GM19043 (cell line): ENCODE measurements around the gene ARMH3.

Source experiments
- ATAC-seq: cut with Tn5 transposase; IDR thresholded peaks from one replicate; pipeline ENCODE4 v1.9.1; 2021; ENCODE audit warnings: low read depth; ENCODE audit not compliant: unreplicated experiment

The ARMH3 gene, protein sequence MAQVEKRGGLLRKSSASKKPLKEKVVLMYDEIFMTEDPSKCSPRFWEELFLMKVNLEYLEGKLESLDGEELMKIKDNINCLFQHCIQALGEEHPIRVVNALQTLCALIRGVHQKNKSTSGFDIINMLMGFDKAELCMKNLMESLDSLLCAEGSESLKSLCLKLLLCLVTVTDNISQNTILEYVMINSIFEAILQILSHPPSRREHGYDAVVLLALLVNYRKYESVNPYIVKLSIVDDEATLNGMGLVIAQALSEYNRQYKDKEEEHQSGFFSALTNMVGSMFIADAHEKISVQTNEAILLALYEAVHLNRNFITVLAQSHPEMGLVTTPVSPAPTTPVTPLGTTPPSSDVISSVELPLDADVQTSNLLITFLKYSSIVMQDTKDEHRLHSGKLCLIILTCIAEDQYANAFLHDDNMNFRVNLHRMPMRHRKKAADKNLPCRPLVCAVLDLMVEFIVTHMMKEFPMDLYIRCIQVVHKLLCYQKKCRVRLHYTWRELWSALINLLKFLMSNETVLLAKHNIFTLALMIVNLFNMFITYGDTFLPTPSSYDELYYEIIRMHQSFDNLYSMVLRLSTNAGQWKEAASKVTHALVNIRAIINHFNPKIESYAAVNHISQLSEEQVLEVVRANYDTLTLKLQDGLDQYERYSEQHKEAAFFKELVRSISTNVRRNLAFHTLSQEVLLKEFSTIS

DNA sequence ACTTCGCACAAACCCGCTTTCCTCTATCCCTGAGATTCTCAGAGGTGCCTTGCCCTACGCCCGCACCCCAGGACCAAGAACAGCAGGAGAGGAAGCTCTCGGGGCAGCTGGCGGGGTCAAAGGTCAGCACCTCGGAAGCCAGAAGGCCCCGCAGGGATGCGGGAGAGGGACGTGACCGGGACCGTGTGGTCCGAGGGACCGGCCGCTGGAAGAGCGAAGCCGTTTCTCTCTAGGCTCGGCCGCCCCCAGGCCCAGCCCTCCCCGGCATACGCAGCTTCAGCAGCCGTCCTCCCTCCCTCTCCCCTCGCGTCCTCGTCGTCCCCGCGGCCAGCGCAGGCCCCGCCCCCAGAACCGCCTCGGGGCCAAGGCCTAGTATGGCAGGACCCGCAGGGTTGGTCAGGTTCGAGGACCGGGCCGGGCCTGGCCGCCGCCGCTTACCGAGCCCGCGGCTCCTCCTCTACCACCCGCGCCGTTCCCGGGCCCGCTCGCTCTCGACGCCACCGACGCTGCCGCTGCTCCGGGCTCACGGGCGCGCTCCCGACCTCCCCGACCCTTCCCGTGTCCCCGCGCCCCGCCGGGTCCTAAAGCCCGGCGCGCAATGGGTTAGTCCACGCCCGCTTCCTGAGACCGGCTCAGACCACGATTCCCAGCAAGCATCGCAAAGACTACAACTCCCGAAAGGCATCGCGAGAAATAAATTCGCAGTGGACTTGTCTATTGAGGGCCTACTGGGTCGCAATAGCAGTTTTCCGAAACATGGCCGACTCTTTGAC lies at the start of gene ARMH3:
TSS of gene ARMH3 (minus strand) at position 527 of the 773 bp plus-strand sequence. CDS start 16,059 bp downstream, outside the sequence.
- ATAC-seq: peak; percentile 96

DNA sequence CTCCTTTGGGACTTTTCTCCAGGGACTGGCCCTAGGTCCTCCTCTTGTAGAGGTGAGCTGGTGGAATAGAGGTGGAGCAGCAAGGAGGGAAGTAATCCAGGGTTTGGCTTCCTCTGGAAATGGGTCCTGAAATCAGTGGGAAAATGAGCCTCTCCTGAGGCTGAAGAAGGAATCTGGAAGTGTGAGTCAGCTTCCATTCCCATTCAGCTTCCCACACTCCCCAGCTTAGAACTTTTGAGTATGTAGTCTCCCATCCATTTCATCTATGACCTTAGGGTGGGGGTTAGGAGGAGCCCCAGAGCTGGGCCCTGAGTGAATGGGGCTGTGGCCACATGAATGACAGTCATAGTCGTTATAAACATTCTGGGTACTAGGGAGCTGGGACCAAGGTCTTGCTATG lies 46.4 kb upstream of the ARMH3 start:
- ATAC-seq: no peak

DNA sequence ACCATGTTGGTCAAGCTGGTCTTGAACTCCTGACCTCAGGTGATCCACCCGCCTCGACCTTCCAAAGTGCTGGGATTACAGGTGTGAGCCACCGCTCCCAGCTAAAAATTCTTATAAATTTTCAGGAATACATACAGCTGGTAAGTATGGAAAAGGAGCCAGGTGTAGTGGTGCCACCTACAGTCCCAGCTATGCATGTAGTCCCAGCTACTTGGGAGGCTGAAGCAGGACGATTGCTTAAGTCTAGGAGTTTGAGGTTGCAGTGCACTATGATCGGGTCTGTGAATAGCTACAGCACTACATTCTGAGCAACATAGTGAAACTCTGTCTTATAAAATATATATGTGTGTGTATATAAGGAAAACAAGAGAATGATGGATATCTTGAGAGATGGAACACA lies 45.2 kb upstream of the ARMH3 start:
- ATAC-seq: no peak

DNA sequence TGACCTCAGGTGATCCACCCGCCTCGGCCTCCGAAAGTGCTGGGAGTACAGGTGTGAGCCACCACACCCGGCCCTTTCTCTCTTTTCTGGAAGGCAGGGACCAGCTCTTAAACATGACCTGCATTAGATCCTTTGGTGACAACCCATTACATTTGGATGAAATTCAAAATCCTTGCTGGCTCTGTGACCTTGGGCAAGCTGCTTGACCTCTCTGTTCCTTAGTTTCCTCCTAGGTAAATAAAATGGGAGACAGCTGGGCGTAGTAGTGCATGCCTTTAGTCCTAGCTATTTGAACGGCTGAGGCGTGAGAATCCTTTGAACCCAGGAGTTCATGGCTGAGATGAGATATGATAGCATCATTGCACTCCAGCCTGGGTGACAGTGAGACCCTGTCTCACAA lies 40.5 kb upstream of the ARMH3 start:
- ATAC-seq: no peak

DNA sequence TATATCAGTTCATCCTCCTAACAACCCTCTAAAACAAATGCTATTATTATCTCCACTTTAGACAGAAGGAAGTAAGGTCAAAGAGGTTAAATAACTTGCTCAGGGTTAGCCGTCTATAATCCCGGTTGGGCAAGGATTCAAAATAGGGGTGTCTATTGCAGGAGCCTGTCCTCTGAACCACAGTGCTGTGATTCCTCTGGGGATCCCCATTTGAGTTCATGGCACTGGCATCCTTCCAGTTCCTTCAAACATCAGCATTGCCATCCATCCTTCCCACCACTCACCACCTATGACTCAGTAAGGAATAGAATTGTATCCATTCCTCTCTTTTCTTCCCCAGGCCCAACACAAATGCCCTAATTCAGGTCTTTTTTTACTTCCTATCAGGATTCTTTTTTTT lies 34.8 kb upstream of the ARMH3 start:
- no peak for ATAC-seq

DNA sequence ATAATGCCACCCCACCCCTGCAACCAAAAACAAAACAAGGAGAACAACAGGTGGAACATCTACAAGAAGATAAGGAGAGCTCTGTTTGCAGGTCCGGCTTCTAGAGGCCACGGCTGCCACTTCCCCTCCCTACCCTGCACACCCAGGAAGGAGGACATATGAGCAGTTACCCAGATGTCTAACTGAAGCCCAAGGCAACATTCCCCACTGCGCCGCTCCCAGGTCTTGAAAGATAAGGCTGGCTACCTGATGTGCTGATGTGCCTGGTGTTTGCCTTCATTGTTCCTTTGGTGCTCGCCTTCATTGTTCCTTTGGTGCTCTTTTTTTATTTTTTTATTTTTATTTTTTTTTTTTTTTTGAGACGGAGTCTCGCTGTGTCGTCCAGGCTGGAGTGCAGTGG lies 30.2 kb upstream of the ARMH3 start:
- ATAC-seq: no peak

DNA sequence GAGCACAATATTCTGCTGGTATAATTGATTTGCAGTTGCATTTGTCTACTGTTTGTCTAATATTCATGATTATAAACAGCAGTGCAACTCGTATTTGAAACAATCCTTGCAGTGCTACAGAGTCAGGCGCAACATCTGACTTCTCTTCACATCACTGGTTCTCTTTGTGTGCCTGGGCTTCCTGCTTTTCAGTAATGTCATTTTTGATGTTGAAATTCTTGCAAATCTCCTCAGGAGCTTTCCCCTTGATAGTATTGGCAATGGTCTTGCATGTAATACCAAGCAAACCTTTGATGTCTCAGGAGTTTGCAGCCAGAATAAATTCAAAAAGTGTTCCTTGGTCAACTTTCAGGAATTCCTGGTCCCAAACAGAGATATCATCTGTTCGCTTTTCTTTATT lies 29.4 kb upstream of the ARMH3 start:
- no peak for ATAC-seq

DNA sequence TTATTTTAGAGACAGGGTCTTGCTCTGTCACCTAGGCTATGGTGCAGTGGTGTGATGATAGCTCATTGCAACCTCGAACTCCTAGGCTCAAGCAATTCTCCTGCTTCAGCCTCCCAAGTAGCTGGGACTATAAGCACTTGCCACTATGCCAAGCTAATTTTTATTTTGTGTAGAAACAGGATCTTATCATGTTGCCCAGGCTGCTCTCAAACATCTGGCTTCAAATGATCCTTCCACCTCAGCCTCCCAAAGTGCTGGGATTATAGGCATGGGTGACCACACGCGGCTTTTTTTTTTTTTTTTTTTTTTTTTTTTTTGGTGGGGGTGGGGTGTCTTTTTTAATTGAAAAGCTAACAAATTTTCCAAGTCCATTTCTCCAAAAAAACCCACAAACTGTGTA lies 27.6 kb upstream of the ARMH3 start:
- no peak for ATAC-seq

DNA sequence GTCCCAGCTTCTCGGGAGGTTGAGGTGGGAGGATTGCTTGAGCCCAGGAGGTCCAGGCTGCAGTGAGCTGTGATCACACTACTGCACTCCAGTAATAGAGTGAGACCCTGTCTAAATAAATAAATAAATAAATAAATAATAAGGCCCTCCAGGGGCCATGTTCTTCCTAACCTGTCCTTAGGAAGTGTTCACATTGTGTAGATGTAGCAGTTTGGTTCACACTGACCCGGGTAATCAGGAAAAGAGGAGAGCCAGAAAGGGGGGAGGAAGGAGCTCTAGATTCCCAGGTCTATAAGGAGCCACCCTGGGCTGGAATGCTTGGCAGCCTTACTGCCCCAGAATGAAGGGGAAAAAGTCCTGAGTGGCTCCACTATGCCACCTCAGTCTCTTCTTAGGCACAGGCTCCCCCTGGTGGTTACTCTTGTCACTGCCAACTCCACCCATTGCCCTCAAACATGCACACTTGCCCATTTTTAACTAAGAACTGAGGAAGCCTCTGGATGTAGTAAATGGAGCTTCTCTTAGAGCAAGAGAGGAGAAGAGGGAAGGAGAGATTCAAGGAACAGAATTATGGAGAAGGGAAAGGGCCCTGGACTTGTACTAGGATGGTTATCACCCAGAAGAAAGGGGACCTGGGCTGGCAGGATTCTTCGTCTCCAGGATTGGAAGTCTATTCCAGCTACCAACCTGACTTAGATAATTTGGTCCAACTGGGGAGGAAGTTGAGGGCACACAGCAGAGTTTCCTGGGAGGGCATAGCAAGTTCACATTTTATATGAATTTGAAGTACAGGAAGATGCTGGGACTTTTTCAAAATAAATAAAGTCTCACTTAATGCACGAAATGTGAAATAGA lies 16.9 kb upstream of the ARMH3 start:
- ATAC-seq: peak; percentile 63

DNA sequence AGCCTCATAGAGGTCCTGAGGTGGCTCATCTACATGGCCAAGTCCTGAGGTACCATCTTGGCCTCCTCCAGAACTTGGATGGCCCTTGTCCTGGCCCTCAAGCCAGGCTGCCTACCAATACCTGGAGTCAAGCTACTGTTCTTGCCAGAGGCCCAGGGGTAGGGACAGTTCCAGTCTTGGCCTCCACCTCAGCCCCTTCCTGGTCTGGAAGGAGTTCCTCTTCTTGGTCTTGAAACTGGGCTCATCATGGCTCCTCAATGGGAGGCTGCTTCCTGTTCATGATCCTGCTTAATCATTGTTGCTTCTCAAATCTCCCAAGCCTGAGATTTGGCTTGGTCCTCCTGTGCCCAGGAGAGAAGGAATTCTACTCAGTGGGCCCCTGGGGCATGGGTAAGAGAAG lies 13.1 kb upstream of the ARMH3 start:
- no peak for ATAC-seq

DNA sequence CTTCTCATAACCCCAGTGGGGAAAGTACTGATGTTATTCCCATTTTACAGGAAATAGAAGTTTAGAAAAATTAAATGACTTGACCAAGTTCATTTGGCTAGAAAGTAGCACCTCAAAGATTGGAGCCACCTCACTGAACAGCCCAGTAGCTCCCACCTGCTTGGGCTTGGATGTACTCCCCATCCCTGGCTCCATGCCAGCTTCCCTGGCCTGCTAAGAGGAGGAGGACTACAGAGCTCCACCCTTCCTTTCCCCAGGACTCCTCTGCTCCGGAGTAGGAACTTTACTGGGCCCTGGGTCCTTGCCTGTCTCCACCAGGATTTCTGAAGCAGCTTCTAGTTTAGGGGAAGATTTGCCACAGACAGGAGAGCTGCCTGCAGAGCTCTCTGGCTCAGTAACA lies 12.2 kb upstream of the ARMH3 start:
- no peak for ATAC-seq

DNA sequence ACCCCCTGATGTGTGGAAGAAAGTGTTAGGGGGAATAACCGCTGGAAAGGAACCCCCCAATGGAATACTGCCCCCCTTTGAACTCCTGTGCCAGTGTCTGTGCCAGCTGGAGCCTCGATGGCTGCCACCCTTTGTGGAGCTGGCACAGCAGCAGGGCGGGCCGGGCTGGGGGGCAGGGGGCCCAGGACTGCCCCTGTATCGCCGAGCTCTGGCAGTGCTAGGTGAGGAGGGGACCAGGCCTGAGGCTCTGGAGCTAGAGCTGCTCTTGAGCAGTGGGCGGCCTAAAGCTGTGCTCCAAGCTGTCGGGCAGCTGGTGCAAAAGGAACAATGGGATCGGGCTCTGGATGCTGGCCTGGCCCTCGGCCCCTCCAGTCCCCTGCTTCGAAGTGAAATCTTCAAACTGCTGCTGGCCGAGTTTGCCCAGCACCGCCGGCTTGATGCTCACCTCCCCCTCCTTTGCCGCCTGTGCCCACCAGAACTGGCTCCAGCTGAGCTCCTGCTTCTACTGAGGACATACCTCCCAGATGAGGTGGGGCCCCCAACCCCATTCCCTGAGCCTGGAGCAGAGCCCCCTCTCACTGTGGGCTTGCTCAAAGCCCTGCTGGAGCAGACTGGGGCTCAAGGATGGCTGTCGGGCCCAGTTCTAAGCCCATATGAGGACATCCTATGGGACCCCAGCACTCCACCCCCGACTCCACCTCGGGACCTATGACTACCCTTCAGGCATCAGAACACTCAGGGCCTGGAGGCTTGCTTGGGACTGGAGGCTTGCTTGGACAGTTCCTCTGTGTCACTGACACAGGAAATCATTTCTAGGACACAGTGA lies 11.3 kb upstream of the ARMH3 start:
- ATAC-seq: no peak

DNA sequence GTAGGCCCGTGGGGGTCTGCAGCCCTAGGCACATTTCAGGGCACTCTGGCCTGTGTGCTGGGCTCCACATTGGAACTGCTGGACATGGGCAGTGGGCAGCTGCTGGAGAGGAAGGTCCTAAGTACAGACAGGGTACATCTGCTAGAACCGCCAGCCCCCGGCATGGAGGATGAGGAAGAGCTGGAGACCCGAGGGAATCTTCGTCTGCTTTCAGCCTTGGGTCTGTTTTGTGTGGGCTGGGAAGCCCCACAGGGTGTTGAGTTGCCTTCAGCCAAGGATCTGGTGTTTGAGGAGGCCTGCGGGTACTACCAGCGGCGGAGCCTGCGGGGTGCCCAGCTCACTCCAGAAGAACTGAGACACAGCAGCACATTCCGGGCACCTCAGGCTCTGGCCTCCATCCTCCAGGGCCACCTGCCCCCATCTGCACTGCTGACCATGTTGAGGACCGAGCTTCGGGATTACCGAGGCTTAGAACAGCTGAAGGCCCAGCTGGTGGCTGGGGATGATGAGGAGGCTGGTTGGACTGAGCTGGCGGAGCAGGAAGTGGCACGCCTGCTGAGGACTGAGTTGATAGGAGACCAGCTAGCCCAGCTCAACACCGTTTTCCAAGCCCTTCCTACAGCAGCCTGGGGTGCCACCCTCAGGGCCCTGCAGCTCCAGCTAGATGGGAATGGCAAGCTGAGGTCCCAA lies 10.6 kb upstream of the ARMH3 start:
- no peak for ATAC-seq

DNA sequence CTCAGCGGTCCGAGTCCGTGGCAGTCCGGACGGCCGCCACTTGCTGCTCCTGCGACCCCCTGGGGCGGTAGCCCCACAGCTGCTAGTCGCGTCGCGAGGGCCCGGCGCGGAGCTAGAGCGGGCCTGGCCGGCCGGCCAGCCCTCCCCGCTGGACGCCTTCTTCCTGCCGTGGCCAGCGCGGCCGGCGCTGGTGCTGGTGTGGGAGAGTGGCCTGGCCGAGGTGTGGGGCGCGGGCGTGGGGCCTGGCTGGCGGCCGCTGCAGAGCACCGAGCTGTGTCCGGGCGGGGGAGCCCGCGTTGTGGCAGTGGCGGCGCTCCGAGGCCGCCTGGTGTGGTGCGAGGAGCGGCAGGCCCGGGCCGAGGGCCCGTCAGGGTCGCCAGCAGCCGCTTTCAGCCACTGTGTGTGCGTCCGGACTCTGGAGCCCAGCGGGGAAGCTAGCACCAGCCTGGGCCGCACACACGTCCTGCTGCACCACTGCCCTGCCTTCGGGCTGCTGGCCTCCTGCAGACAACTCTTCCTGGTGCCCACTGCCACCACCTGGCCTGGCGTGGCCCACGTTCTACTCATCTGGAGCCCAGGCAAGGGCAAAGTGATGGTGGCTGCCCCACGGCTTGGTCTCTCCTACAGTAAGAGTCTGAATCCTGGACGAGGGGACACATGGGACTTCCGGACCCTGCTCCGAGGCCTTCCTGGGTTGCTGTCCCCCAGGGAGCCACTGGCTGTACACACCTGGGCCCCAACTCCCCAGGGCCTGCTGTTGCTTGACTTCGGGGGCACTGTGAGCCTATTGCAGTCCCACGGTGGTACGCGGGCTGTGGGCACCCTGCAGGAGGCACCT lies 9.8 kb upstream of the ARMH3 start:
- ATAC-seq: peak; percentile 11

DNA sequence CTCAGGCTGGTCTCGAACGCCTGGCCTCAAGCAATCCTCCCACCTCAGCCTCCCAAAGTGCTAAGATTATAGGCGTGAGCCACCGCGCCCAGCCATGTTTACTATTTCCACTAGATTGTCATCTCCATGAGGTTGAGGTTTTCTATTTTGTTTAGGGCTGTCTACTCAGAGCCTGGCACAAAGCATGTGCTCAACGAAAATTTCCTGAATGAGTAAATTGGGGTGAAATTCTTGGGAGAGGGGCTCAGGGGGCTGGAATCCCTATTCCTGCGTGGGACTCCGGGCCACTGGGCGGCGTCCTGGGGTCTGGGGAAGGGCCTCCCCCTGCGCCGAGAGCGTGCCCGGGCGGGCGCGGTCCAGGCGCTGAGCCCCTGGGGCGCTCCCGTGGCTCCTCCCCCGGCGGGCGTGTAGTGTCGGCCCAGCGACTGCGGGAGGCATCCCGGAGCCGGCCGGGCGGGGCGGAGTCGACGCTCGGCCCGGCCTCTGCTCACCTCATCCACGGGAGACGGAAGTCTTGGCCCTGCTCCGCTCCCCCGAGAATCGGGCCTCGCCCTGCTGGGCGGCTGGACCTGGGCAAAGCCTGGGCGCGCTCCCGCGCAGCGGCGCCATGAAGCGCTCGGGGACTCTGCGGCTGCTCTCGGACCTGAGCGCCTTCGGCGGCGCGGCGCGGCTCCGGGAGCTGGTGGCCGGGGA lies 9.0 kb upstream of the ARMH3 start, which contains the start of gene HPS6:
TSS of gene HPS6 (plus strand) at position 482 of the 693 bp plus-strand sequence. CDS start at position 608, 126 bp downstream.
- peak; percentile 98 for ATAC-seq

DNA sequence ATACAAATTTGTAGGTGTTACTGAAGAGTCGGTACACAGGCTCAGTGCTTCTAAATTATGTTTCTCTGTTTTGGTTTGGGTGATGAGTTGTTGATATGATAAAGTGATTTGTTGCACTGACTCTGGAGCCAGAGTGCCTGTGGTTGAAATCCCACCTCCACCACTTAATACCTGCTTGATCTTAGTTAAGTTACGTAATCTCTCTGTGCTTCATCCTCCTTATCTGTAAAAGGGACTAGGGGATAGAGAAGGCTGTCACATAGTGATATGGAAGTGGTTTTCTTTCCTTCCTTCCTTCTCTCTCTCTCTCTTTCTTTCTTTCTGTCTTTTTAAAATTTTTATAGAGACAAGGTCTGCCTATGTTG lies 8.5 kb upstream of the ARMH3 start:
- no peak for ATAC-seq

DNA sequence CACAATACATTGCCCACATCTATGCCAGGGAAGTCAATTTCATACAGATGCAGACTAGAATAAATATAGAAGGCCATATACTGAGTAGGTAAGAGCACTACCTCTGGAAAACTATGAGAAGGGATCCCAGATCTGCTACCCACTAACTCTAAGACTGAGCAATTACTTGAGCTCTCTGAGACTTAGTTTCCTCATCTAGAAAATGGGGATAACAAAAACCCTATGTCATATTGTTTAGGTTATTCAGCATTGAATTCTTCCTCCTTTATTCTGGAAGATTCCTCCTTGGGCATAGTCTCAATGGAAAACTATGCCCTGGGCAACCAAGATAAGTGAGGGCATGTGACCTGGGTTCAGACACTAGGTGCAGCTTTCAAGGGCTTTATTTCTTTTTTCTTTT lies 4.0 kb upstream of the ARMH3 start:
- no peak for ATAC-seq
